GM13977 (cell line): Measurements from ENCODE around the gene RPL10A.
"Not testable (repeated sequence)": the region's sequence is repeated elsewhere in the genome, so short reads cannot be mapped to it uniquely, and the experiment has no call there.

ENCODE experiments used
- DNase-seq: peaks from one replicate; pipeline ENCODE4 v3.0.0; 2012; ENCODE audit warnings: low spot score
- CTCF ChIP-seq: IDR thresholded peaks from 2 replicates; pipeline ENCODE4 v1.5.1; 2012; ENCODE audit warnings: mild to moderate bottlenecking, control low read depth; ENCODE audit not compliant: insufficient read depth; ENCODE audit errors: extremely low read depth, missing control alignments
- in situ Hi-C: fragments of 300-500 bp; cut with MboI; formaldehyde crosslinking; loops from one replicate; pipeline ENCODE4 v1.12.0; 2022; ENCODE audit warnings: low sequenced_read_pairs, low pct_unique_long_range_greater_than_20kb, mixed read lengths, inconsistent platforms; ENCODE audit not compliant: unreplicated experiment

Gene RPL10A

DNA sequence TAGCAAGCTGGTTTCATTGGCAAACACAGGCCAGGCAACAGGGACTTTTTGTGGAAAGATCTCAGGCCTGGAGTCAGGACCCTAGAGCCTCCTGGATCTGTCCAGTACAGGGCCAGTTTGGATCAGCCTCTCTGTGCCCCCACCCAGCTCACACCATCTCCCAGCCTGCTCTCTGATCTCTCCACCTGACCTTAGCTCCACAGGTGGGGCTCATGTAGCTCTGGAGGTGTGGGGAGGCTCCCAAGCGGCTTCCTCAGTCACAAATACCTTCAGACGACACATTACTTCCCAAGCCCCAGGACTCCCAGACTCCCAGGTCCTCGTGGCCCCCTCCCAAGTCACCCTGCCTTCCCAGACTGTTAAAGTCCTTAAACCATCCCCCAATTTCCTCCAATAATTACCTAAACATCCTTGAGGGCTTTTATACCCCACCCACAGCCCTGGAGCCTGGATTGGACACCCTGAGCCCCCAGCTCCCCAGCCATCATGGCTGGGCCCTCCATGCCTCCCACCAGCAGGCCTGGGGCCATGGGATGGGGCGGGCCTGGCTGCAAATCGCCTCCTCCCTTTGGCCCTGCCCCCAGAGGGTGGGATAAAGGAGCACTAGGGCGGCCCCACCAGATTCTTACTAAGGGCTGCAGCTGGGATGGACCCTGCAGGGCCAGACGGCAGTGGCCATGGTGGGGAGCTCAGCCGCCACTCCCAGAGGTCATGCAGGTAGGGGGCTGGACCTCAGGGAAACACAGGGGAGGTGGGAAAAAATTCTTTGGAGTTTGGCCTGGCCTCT is 31.9 kb upstream of the RPL10A start:
- no peak for DNase-seq
- no peak for TF ChIP-seq CTCF
- in situ Hi-C loops = no loop called here

DNA sequence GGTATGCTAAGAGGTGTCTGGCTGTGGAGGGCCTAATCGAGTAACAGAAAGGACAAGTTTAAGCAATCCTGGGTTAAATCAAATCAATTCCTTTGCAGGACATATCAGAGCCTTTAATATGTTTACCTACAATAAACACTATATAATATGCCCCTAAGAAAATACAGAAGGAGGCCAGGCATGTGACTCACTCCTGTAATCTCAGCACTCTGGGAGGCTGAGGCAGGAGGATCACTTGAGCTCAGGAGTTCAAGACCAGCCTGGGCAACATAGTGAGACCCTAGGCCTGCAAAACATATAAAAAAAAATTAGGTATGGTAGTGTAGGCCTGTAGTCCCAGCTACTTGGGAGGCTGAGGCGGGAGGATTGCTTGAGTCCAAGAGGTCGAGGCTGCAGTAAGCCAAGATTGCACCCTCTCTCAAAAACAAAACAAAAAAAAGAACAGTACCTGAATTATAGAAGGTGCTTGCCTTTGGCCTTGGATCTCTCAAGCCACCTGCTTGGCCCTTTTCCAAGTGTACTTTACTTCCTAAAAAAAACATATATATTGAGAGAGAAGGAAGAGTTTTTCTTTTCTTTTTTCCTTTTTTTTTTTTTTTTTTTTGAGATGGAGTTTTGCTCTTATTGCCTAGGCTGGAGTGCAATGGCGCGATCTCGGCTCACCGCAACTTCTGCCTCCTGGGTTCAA is 29.7 kb upstream of the RPL10A start:
- in situ Hi-C loops, DNase-seq: not testable (repeated sequence)

DNA sequence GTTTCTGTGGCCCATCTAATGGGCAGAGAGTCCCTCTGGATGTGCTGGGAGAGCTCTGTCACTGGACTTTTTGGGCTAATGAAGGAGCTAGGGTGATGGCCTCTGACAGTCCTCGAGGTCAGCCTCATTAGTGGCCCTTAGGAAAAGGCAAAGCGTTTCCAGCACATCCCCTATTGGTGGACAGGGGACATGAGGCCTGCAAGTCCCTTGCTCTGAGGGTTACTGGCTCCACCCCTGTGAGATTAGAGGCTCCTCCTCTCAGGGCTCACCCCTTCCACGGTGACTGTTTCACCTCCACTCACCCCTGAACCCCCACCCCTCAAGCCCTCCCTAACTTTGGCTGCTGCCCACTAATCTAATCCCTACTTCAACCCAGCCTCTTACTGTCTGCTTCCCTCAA is 28.9 kb upstream of the RPL10A start:
- in situ Hi-C loops = no loop called here
- TF ChIP-seq CTCF = no peak
- DNase-seq = no peak

GRCh38 chr6:35441205-35441604 is 27.0 kb upstream of the RPL10A start:
- in situ Hi-C loops = loop anchor here (10.0 kb wide), 1 partner anchor 96 kb away; the partner anchor contains the start of gene PPARD

GRCh38 chr6:35441642-35442041 is 26.6 kb upstream of the RPL10A start:
- no peak for DNase-seq
- in situ Hi-C loops = loop anchor here (10.0 kb wide), 1 partner anchor 97 kb away; the partner anchor contains the start of gene PPARD
- no peak for TF ChIP-seq CTCF

More at GRCh38 chr6:35441205-35441604, 27.0 kb upstream of the RPL10A start:
- no peak for TF ChIP-seq CTCF
- no peak for DNase-seq

DNA sequence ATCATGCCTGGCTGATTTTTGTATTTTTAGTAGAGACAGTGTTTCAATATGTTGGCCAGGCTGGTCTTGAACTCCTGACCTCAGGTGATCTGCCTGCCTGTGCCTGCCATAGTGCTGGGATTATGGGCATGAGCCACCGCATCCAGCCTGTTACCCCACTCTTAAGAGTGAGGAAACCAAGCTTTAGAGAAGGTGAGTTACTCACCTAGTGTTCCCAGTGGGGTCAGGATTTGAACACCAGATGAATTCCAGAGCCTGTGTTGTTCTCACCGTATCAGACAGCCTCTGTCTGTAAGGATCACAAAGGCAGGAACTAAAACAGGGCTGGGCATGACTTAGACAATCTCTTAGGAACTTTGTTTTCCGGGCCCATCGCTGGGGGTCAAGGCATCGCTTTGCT is 25.5 kb upstream of the RPL10A start:
- no peak for DNase-seq
- TF ChIP-seq CTCF = no peak
- in situ Hi-C loops = loop anchor here (10.0 kb wide), 1 partner anchor 98 kb away; the partner anchor contains the start of gene PPARD

DNA sequence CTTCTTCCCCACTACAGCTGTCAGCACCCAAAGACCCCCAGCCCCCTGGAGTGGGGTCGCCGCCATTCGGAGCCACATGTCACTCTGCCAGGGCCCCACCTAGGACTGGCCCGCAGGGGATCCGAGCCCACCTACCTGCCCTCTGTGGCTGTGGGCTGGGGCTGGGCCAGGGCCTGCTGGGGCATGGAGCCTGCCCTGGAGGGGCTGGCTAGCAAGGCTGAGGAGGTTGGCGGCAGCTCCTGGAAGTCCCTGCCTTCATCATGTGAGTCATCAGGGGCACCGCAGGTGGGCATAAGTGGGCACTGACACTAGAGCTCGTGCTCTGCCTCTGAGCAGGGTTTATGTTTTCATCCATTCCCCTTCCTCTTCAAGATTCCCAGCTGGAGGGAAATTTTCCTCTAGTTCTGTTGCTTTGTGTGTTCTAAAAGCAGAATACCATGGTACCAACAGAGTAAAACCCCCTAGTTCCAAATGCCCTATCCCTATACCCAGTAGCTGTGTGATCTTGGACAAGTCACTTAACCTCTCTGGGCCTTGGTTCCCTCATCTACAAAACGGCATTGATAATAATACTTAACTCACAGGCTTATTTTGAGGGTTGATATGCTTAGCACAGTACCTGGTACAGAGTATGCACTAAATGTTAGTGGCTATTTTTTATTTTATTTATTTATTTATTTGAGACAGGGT is 24.7 kb upstream of the RPL10A start:
- no peak for DNase-seq
- in situ Hi-C loops = loop anchor here (10.0 kb wide), 1 partner anchor 99 kb away; the partner anchor contains the start of gene PPARD
- no peak for TF ChIP-seq CTCF
